DND-41 (cell line): Measurements from ENCODE around the gene ZNF827.

Experiments
- ATAC-seq: fragments of 200-7000 bp; cut with Tn5 transposase; 3 replicates; pipeline ENCODE4 v1.9.1; 2021; ENCODE audit warnings: low read depth; ENCODE audit not compliant: insufficient read depth
- DNase-seq: peaks from one replicate; pipeline ENCODE4 v3.0.0-alpha.2; 2020
- H2AFZ ChIP-seq: 2 replicates; pipeline ENCODE4 v1.6.0; 2012; ENCODE audit warnings: low read depth, low read length
- H3K27ac ChIP-seq: 2 replicates; pipeline ENCODE4 v1.5.1; 2012; ENCODE audit warnings: low read length, inconsistent platforms
- H3K27me3 ChIP-seq: fragments of 200-600 bp; sonication (generic); 2 replicates; pipeline ENCODE4 v1.6.0; 2012; ENCODE audit warnings: low read length, mild to moderate bottlenecking, inconsistent platforms; ENCODE audit not compliant: insufficient read depth, poor library complexity
- H3K36me3 ChIP-seq: 2 replicates; pipeline ENCODE4 v1.5.1; 2012; ENCODE audit warnings: low read length, inconsistent platforms; ENCODE audit not compliant: insufficient read depth
- H3K4me1 ChIP-seq: 2 replicates; pipeline ENCODE4 v1.5.1; 2012; ENCODE audit warnings: mild to moderate bottlenecking, low read length; ENCODE audit not compliant: insufficient read depth
- H3K4me2 ChIP-seq: 2 replicates; pipeline ENCODE4 v1.6.0; 2012; ENCODE audit warnings: mild to moderate bottlenecking, moderate library complexity, low read length, inconsistent platforms; ENCODE audit not compliant: insufficient read depth
- H3K4me3 ChIP-seq, 2 experiments: fragments of 200-600 bp in 1 of 2; shearing (Covaris generic) in 1 of 2; 2 replicates each; pipeline ENCODE4 v1.5.1; 2012 to 2016; ENCODE audit warnings: inconsistent platforms in 2 of 2, low read length in 2 of 2, mild to moderate bottlenecking in 2 of 2, low read depth in 1 of 2, moderate library complexity in 1 of 2
- H3K79me2 ChIP-seq: 2 replicates; pipeline ENCODE4 v1.6.0; 2012; ENCODE audit warnings: low read length, inconsistent platforms; ENCODE audit not compliant: insufficient read depth
- H3K9ac ChIP-seq: 2 replicates; pipeline ENCODE4 v1.6.0; 2012; ENCODE audit warnings: low read depth, mild to moderate bottlenecking, inconsistent platforms, low read length, moderate library complexity
- H3K9me3 ChIP-seq: 2 replicates; pipeline ENCODE4 v1.5.1; 2012; ENCODE audit warnings: low read length, moderate library complexity, mild to moderate bottlenecking, inconsistent platforms; ENCODE audit not compliant: insufficient read depth, severe bottlenecking
- H4K20me1 ChIP-seq: 2 replicates; pipeline ENCODE4 v1.6.0; 2012; ENCODE audit warnings: low read length; ENCODE audit not compliant: insufficient read depth
- CTCF ChIP-seq: IDR thresholded peaks from 2 replicates; pipeline ENCODE4 v1.5.1; 2012; ENCODE audit warnings: borderline replicate concordance, low read length, moderate library complexity, mild to moderate bottlenecking; ENCODE audit not compliant: poor library complexity, severe bottlenecking; ENCODE audit errors: extremely low read depth
- EZH2 ChIP-seq: IDR thresholded peaks from 3 replicates; pipeline ENCODE4 v1.6.1; 2012; ENCODE audit warnings: borderline replicate concordance, low read depth, mild to moderate bottlenecking, moderate library complexity, low read length, inconsistent platforms; ENCODE audit not compliant: severe bottlenecking

ZNF827 gene

GRCh38 chr4:145792429-145792828, 146.2 kb downstream of the ZNF827 start:
- no peak overlapping the region for H3K4me2 ChIP-seq
- no peaks in the 10 kb centered on the region for H4K20me1 ChIP-seq
- no peak for DNase-seq
- H3K27ac ChIP-seq = no peak overlapping the region
- no peak overlapping the region for H3K4me3 ChIP-seq
- no peaks in the 10 kb centered on the region for H3K4me1 ChIP-seq
- no peaks in the 10 kb centered on the region for H3K27me3 ChIP-seq
- H3K9me3 ChIP-seq = no peaks in the 10 kb centered on the region
- no peak for TF ChIP-seq CTCF
- TF ChIP-seq EZH2 = no peak
- H3K79me2 ChIP-seq = no peaks in the 10 kb centered on the region
- H3K36me3 ChIP-seq = no peaks in the 10 kb centered on the region
- H2AFZ ChIP-seq = no peak overlapping the region
- no peak overlapping the region for H3K9ac ChIP-seq
- ATAC-seq = no peak

GRCh38 chr4:145791988-145792387, 146.6 kb downstream of the ZNF827 start:
- no peak for TF ChIP-seq CTCF
- TF ChIP-seq EZH2 = no peak
- DNase-seq (no peak), ATAC-seq (no peak)
- Histone ChIP-seq H3K36me3 (no peaks in the 10 kb centered on the region), H3K9ac (no peak overlapping the region), H2AFZ (no peak overlapping the region), H3K9me3 (no peaks in the 10 kb centered on the region), H3K27ac (no peak overlapping the region), H4K20me1 (no peaks in the 10 kb centered on the region), H3K79me2 (no peaks in the 10 kb centered on the region), H3K4me3 (no peak overlapping the region), H3K4me2 (no peak overlapping the region), H3K4me1 (no peaks in the 10 kb centered on the region), H3K27me3 (no peaks in the 10 kb centered on the region)

GRCh38 chr4:145788755-145789154, 149.9 kb downstream of the ZNF827 start:
- Histone ChIP-seq H3K4me3 (no peak overlapping the region), H3K9ac (no peak overlapping the region), H2AFZ (no peak overlapping the region), H3K36me3 (no peaks in the 10 kb centered on the region), H3K4me1 (no peaks in the 10 kb centered on the region), H4K20me1 (no peaks in the 10 kb centered on the region), H3K27ac (no peak overlapping the region), H3K4me2 (no peak overlapping the region), H3K9me3 (no peaks in the 10 kb centered on the region), H3K27me3 (no peaks in the 10 kb centered on the region), H3K79me2 (no peaks in the 10 kb centered on the region)
- DNase-seq (no peak), ATAC-seq (no peak)
- TF ChIP-seq EZH2 = no peak
- no peak for TF ChIP-seq CTCF

- ATAC-seq (no peak), DNase-seq (no peak)
- no peaks in the 10 kb centered on the region for H3K27me3 ChIP-seq
- no peak overlapping the region for H3K4me2 ChIP-seq
- H3K4me1 ChIP-seq = no peaks in the 10 kb centered on the region
- H3K27ac ChIP-seq = no peak overlapping the region
- H3K9ac ChIP-seq = no peak overlapping the region
- no peak overlapping the region for H2AFZ ChIP-seq
- no peaks in the 10 kb centered on the region for H3K79me2 ChIP-seq
- no peak for TF ChIP-seq EZH2
- TF ChIP-seq CTCF = no peak
- no peak overlapping the region for H3K4me3 ChIP-seq
- no peaks in the 10 kb centered on the region for H3K36me3 ChIP-seq
- no peaks in the 10 kb centered on the region for H3K9me3 ChIP-seq
- H4K20me1 ChIP-seq = no peaks in the 10 kb centered on the region
Measured at GRCh38 chr4:145786830-145787229, 151.8 kb downstream of the ZNF827 start.
